Endometrial microvascular endothelial cells (primary cell): ENCODE results near the gene NAGA. TPM values are rescaled to one million over a fixed set of nuclear protein-coding genes. Genes with fewer than 3 reads are reported as not detected.
"Not testable (repeated sequence)": the region's sequence is repeated elsewhere in the genome, so short reads cannot be mapped to it uniquely, and the experiment has no call there.

Experiments used
- in situ Hi-C: cut with HindIII; loops from 2 replicates; pipeline ENCODE4 v1.10.0; 2017; ENCODE audit warnings: low sequenced_read_pairs, low pct_unique_long_range_greater_than_20kb; ENCODE audit errors: inconsistent ontology term
- total RNA-seq: library from RNA; depleted of rRNA; stranded (reverse); fragments of >200 nt; gene quantifications from one replicate; pipeline ENCODE4 v1.2.3, GENCODE V29; 2015; ENCODE audit errors: inconsistent ontology term

NAGA gene
- 79.9 TPM for total RNA-seq

DNA sequence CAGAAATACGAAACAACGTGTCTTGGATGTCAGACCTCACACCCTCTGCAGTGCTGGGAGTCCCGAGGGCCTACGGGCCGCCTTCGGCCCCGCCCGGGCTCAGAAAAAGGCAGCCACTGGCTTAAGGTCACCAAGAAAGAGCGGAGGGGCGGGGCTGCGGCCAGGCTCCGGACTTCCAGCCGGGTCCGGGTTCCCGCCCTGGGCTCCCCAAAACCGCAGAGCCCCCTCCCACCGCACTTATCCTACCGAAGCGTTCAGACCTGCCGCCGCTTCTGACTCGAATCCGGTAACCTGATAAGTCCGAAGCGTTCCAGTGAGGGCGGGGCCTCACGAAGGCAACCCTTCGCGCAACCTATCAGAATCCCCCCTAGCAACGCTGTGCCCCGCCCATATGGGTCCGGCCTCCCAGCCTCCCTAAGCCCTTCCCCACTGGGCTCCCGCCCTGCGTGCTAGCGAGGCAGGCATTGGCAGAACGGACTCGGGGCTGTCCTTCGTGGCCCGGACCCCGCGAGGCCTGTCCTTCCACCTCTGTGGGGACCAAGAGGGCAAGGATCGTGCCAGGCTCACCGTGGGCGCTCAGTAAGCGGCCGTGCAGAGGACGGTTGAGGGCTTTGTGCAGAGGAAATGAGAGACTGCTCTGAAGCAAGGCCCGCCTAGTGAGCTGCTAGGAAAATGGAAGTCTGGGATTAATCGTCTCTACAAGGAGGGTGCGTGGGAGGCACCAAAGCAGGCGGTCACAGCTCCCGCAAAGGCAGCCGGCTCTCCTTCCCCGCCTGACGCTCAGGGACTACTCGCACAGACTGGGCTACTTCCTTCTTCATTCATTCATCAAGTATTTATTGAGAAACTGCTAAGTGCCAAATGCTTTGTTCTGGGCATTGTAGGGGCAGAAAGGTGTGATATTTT, at the start of gene NAGA:
Gene NAGA, minus strand, starts transcription at position 296 of the 906 bp plus-strand sequence. CDS start 515 bp downstream, outside the sequence.
- in situ Hi-C loops, result no loop called here

DNA sequence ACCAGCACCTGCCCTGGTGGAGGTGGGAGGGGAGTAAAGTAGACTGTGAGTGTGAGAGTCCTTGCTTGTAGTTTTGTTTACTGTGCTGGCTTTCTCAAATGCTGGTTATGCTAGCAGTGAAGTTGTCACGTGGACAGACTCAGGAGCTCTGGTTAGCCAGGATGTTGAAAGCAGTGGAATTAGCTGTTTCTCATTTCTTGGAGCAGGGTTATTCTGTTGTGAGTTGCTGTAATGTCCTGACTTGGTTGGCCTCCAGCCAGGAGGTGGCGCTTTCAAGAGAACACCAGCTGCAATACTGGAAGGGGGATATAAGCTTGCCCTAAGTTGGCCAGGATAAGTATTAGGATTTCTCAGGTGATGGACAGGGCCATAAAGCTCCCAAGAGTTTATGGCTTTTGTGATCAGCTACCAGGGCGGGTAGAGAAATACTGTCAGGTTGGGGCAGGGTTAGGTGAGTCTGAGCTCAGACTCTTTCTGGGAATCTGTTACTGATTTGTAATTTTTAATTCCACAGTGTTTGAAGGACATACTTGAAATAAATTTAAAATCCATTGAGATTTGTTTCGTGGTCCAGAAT, 46.3 kb upstream of the NAGA start:
- in situ Hi-C loops, result no loop called here

DNA sequence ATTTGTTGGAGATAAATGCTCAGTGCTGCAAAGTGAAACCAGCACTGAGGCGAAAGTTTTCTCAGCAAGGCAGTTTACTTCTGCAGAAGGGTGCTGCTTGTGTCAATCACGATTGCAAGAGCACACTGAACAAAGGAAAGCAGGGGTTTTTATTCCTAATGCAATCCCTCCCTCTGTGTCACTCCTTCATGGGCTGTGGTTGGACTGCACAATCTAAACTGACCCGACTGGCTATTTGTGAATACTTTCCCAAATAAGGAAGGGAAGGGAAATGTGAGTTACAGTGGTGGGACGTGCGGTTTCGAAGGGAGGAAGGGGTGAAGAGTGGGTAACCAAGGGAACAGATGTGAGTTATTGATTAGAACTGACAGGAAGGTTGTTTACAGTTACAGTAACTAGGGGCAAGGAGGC, 44.8 kb upstream of the NAGA start:
- in situ Hi-C loops, result not testable (repeated sequence)

- in situ Hi-C loops, result no loop called here
Measured at GRCh38 chr22:42114721-42115120, 44.1 kb upstream of the NAGA start.

GRCh38 chr22:42112793-42113192, 42.2 kb upstream of the NAGA start:
- in situ Hi-C loops, result not testable (repeated sequence)

DNA sequence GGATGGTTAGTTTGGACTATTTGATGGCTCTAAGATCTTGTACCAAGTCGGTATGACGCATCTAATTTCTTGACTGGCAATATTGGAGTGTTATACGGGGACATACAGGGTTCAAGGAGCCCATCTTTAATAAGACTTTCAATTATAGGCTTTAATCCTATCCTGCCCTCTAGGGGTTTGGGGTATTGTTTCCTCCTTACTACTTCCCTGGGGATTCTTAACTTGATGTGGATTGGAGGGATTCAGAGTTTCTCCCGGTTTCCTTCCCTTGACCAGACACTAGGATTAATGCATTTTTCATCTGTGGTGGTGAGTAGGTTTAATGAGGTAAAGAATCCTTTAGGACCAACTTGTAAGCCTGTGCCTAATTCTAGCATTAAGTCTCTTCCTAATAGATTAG, 41.2 kb upstream of the NAGA start:
- in situ Hi-C loops, result no loop called here

DNA sequence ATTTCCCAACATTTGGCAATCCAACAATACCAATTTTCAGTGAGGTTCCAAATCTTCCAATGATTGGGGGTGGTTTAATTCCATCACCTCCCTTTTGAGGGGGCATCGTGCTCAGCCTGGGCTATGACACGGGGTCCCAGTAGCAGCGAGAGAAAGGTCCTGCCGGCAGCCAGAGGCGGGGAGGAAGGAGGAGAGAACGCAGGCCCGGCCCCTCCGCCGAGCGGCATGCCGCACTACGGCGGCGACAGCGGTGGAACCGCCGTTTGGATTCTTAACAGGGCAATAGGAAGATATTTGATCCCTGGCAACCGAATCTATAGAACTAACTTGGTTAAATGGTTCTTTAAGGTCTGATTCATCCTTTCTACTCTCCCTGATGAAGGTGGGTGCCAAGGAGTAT, 38.2 kb upstream of the NAGA start:
- in situ Hi-C loops, result no loop called here

DNA sequence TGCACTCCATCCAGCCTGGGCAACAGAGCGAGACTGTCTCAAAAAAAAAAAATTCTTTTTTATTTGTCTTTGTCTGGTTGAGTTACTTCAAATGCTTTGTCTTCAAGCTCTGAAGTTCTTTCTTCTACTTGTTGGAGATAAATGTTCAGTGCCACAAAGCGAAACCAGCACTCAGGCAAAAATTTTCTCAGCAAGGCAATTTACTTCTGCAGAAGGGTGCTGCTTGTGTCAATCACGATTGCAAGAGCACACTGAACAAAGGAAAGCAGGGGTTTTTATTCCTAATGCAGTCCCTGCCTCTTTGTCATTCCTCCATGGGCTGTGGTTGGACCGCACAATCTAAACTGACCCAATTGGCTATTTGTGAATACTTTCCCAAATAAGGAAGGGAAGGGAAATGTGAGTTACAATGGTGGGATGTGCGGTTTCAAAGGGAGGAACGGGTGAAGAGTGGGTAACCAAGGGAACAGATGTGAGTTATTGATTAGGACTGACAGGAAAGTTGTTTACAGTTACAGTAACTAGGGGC, 33.8 kb upstream of the NAGA start:
- in situ Hi-C loops, result not testable (repeated sequence)

GRCh38 chr22:42101199-42101598, 30.6 kb upstream of the NAGA start:
- in situ Hi-C loops, result no loop called here

DNA sequence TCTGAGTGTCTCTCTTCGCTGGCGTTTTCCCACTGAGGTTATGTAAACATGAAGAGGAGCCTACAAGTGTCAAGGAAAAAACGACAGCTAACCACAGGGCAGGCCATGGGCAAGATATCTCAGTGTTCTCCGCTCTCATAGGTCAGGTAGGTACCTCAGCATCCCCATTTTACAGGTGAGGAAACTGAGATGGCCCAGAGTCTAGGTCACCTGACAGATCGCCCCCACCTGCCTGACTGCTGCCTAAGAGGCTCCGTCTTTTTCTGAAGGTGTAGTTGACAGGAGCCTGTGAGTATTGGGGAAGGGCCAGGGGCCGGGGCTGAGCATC, 20.8 kb upstream of the NAGA start:
- in situ Hi-C loops, result no loop called here

DNA sequence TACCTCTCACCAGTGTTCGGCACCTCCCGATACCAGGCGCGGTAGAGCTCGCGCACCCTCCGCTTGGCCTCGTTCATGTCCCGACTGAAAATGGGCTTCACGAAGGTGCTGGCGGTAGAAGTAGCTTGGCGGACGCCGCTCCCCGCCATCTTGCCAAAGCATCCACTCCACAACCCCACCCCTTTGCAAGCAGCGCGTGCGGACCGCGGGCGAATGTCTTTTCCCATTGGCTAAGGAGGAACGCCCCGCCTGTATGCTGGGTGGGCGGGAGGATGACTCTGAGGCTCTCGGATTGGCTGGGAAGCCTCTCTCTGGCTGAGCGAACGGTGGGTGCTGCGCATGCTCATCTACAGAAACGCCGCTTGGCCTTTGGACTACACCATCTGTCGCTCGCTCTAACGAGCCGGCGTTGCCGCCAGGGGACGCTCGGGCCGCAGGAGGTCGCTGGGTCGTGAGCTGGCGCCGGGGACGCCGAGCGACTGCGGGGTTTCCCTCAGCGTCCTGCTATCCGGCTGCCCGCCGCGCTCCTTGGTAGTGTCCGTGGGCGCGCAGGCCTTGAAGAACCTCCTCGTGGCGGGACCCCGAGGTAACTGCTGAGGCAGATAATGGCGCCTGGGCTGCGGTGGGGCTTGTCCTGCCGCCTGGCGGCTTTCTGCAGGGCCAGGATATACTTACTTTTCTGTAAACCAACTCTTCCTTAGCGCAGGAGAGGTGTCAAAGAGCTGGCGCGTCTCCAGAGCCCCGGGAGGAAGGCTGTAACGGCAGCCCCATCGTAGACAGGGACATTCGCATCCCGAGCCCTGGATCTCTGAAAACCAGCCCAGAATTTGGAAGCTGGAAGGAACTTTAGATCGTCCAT, 20.2 kb upstream of the NAGA start, which contains the start of gene NDUFA6:
Gene NDUFA6, minus strand, starts transcription at position 177 of the 859 bp plus-strand sequence. Its CDS starts 28 bp downstream, at position 149.
- in situ Hi-C loops, result no loop called here

- in situ Hi-C loops, result no loop called here
Measured at GRCh38 chr22:42086051-42086450, 15.4 kb upstream of the NAGA start.

DNA sequence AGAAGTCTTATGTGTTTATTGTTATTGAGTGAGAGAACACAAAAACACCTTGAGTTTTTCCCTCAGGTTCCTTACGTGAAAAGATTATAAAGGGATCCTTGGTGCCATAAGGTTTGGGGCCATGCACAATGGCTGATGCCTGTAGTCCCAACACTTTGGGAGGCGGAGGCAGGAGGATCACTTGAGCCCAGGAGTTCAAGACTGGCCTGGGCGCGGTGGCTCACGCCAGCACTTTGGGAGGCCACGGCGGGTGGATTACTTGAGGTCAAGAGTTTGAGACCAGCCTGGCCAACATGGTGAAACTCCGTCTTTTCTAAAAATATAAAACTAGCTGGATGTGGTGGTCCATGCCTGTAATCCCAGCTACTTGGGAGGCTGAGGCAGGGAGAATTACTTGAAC, 14.3 kb upstream of the NAGA start:
- in situ Hi-C loops, result no loop called here

DNA sequence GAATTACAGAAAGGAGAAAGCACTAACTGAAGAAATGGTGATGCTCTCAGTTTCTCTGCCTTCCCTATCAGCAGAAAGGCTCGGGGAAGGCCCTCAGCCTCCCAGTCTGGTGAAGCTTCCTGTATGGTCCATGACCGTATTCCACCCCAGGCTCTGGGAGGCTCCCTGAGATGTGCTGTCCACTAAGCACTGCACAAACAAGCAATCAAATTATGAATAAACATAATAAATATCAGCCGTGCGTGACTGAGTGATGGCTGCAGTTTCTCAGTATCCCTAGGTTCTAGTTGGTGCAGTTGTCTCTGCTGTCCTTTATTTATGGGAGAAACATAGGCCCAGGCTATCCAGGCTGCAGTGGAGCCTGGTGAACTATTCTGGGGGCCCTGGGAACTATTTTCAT, 12.5 kb upstream of the NAGA start:
- in situ Hi-C loops, result no loop called here

GRCh38 chr22:42080287-42080686, 9.7 kb upstream of the NAGA start:
- in situ Hi-C loops, result no loop called here

DNA sequence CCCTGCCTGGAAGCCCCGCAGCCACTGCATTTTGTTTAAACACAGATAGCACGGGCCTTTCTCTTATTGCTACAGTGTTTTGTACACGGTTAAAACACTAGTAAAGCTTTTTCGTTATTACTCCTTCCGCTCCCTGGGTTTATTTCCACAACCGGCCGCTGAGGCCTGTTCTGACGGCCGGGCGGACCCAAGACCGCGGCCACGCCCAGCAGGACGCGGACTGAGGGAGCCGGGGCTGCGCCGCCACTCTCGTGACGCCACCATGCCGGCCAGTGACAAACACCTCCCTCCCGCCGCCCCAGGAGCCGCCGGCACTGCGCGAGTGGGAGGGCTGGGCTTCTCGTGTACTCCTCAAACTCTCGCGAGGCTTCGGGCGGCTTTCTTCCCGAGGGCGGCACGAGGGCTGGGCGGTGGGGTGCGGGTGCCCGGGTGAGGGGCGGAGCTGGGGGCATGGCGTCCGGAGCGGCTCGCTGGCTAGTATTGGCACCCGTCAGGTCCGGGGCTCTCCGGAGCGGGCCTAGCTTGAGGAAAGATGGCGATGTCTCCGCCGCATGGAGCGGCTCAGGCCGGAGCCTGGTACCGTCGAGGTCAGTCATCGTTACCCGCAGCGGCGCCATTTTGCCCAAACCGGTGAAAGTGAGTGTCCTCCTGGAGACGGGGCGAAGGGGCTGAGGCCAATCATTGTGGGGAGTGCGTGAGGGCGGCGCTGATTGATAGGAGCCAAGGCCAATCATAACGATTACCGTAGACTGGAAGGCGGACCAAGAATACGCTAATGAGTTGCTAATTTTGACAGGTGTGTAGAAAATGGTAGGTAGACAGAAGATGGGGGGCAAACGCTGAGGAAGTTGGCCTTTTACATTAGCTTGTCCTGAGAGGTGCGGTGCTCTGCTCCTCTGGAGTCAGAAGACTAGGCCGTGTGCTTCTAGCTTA, 9.0 kb upstream of the NAGA start, which contains the start of gene SMDT1:
Gene SMDT1, plus strand, starts transcription at position 382 of the 933 bp plus-strand sequence. Its CDS starts 69 bp downstream, at position 451.
- in situ Hi-C loops, result no loop called here

- in situ Hi-C loops, result no loop called here
Measured at GRCh38 chr22:42078469-42079318, 8.1 kb upstream of the NAGA start.
